HUES48 (cell line): ENCODE results near the gene CMSS1.

Experiments used
- H3K27ac ChIP-seq: one replicate; pipeline ENCODE4 v1.7.0; 2013; ENCODE audit warnings: low read depth, low read length, inconsistent platforms
- H3K27me3 ChIP-seq: 2 replicates; pipeline ENCODE4 v1.6.1; 2013; ENCODE audit warnings: mild to moderate bottlenecking, low read length; ENCODE audit not compliant: control insufficient read depth, insufficient read depth
- H3K36me3 ChIP-seq: 2 replicates; pipeline ENCODE4 v1.6.1; 2013; ENCODE audit warnings: low read length; ENCODE audit not compliant: control insufficient read depth, insufficient read depth
- H3K4me1 ChIP-seq: 2 replicates; pipeline ENCODE4 v1.6.1; 2013; ENCODE audit warnings: mild to moderate bottlenecking, low read length; ENCODE audit not compliant: control insufficient read depth, insufficient read depth
- H3K4me3 ChIP-seq: 2 replicates; pipeline ENCODE4 v1.5.1; 2013; ENCODE audit warnings: mild to moderate bottlenecking, low read depth, low read length
- H3K9ac ChIP-seq: 2 replicates; pipeline ENCODE4 v1.6.1; 2013; ENCODE audit warnings: mild to moderate bottlenecking, low read depth, low read length, moderate library complexity
- H3K9me3 ChIP-seq: 2 replicates; pipeline ENCODE4 v1.6.1; 2013; ENCODE audit warnings: low read length; ENCODE audit not compliant: control insufficient read depth, insufficient read depth

The CMSS1 gene

DNA sequence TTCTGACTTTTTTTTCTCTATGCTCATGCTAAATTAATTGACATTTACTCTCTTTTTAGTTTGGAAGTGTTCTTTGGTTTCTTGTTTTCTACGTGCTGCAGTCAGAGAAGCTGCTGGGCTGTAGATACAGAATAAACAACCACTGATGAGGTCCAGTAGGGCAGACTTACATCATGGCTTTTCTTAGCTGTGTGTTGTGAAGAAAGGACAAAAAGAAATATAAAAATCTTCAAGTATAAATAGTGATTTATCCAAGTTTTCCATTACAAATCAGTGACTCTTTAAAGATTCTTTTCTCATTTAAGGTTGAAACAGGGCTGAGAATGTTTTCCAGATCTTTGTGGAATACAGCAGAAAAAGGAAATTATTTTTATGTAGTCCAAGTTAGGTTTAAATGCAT, 122.2 kb downstream of the CMSS1 start:
- no peaks in the 10 kb centered on the region for H3K9me3 ChIP-seq
- no peaks in the 10 kb centered on the region for H3K36me3 ChIP-seq
- H3K4me1 ChIP-seq = peaks cover 13% of the 10 kb centered on the region
- no peak overlapping the region for H3K4me3 ChIP-seq
- no peak overlapping the region for H3K9ac ChIP-seq
- no peak overlapping the region for H3K27ac ChIP-seq
- no peaks in the 10 kb centered on the region for H3K27me3 ChIP-seq

DNA sequence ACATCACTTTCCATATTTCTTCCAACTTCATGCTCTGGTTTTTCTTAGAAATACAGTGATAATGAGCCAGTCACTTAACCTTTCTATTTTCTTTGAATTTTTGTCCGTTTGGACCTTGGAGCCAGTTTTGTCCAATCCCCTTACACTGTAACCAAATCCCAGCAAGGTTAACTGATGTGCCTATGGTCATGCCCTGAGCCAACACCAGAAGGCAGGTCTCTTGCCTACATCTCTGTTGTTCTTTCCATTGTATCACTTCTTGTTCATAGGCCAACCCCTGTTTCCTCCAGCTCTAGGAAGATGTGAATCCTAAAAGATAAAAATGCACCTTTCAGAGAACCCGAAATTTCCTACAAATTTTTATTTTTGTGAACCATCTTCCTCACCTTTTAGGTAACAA, 122.7 kb downstream of the CMSS1 start:
- H3K36me3 ChIP-seq = no peaks in the 10 kb centered on the region

DNA sequence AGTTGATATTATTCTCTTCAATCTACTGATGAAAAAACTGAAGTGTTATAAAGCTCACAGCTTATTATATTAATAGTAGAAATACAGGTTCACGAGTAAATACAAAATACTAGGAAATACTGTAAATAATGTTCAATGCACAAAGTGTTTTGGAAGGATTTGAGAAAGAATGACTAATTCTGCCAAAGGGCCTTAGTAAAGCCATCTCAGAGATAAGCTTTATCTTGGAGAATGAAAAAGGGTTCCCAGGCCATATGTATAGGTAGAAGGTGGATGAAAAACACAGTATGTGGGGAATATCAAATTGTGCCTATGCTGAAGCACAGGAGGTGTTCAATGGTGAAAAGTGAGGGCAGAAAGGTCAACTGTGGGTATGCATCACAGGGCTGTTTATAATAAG, 123.5 kb downstream of the CMSS1 start:
- no peak overlapping the region for H3K9ac ChIP-seq
- H3K9me3 ChIP-seq = no peaks in the 10 kb centered on the region
- H3K27ac ChIP-seq = no peak overlapping the region
- peaks cover 21% of the 10 kb centered on the region for H3K4me1 ChIP-seq
- H3K27me3 ChIP-seq = no peaks in the 10 kb centered on the region
- H3K36me3 ChIP-seq = no peaks in the 10 kb centered on the region
- no peak overlapping the region for H3K4me3 ChIP-seq

More for the DNA sequence above, 122.7 kb downstream of the CMSS1 start:
- H3K4me3 ChIP-seq = no peak overlapping the region
- no peaks in the 10 kb centered on the region for H3K27me3 ChIP-seq
- H3K9me3 ChIP-seq = no peaks in the 10 kb centered on the region
- H3K9ac ChIP-seq = no peak overlapping the region
- peaks cover 17% of the 10 kb centered on the region for H3K4me1 ChIP-seq
- no peak overlapping the region for H3K27ac ChIP-seq

- peaks cover 30% of the 10 kb centered on the region for H3K4me1 ChIP-seq
- H3K36me3 ChIP-seq = no peaks in the 10 kb centered on the region
- no peaks in the 10 kb centered on the region for H3K27me3 ChIP-seq
- no peaks in the 10 kb centered on the region for H3K9me3 ChIP-seq
- H3K9ac ChIP-seq = no peak overlapping the region
- H3K27ac ChIP-seq = no peak overlapping the region
- no peak overlapping the region for H3K4me3 ChIP-seq
Measured at GRCh38 chr3:99943931-99944761, 126.5 kb downstream of the CMSS1 start.

GRCh38 chr3:99945328-99945995, 127.8 kb downstream of the CMSS1 start:
- Histone ChIP-seq H3K36me3 (no peaks in the 10 kb centered on the region), H3K27me3 (no peaks in the 10 kb centered on the region), H3K27ac (peak overlapping the region; percentile 21), H3K9ac (no peak overlapping the region), H3K4me3 (no peak overlapping the region), H3K4me1 (peaks cover 30% of the 10 kb centered on the region), H3K9me3 (no peaks in the 10 kb centered on the region)

GRCh38 chr3:99947356-99947755, 129.7 kb downstream of the CMSS1 start:
- Histone ChIP-seq H3K4me3 (no peak overlapping the region), H3K9me3 (no peaks in the 10 kb centered on the region), H3K27ac (no peak overlapping the region), H3K4me1 (peaks cover 30% of the 10 kb centered on the region), H3K27me3 (no peaks in the 10 kb centered on the region), H3K36me3 (no peaks in the 10 kb centered on the region), H3K9ac (no peak overlapping the region)

DNA sequence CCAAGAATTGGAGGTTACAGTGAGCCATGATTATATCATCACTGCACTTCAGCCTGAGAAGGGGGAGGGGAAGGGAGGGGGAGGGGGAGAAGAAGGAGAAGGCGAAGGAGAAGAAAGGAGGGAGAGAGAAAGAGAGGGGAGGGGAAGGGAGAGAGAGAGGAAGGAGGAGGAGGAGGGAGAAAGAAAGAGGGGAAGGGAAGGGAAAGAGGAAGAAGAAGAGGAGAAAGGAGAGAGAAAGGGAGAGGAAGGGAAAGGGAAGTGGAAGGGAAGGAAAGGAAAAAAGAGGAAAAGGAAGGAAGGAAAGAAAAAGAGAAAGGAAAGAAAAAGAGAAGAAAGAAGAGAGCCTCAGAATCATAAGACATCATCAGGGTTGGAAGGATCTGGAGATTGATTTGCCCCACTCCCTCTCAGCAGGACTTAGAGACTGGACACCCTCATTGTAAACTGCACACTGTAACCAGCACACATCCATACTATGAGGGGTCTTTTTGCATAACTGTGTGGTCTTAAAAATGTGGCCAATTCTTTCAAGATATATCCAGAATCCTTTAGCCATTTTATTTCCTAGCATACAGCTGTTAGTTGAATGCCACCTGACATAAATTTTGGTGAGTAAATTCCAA, 130.9 kb downstream of the CMSS1 start:
- no peak overlapping the region for H3K27ac ChIP-seq
- no peaks in the 10 kb centered on the region for H3K36me3 ChIP-seq
- peaks cover 35% of the 10 kb centered on the region for H3K4me1 ChIP-seq
- H3K4me3 ChIP-seq = no peak overlapping the region
- no peaks in the 10 kb centered on the region for H3K9me3 ChIP-seq
- H3K27me3 ChIP-seq = no peaks in the 10 kb centered on the region
- no peak overlapping the region for H3K9ac ChIP-seq

- Histone ChIP-seq H3K4me1 (peaks cover 27% of the 10 kb centered on the region), H3K9me3 (no peaks in the 10 kb centered on the region), H3K27me3 (no peaks in the 10 kb centered on the region), H3K27ac (no peak overlapping the region), H3K36me3 (no peaks in the 10 kb centered on the region), H3K4me3 (no peak overlapping the region), H3K9ac (no peak overlapping the region)
Measured at GRCh38 chr3:99949956-99950670, 132.5 kb downstream of the CMSS1 start.

GRCh38 chr3:99950921-99951320, 133.3 kb downstream of the CMSS1 start:
- Histone ChIP-seq H3K36me3 (no peaks in the 10 kb centered on the region), H3K27me3 (no peaks in the 10 kb centered on the region), H3K9ac (no peak overlapping the region), H3K4me3 (no peak overlapping the region), H3K9me3 (no peaks in the 10 kb centered on the region), H3K4me1 (peaks cover 22% of the 10 kb centered on the region), H3K27ac (no peak overlapping the region)

- H3K4me1 ChIP-seq = peaks cover 22% of the 10 kb centered on the region
- no peaks in the 10 kb centered on the region for H3K27me3 ChIP-seq
- no peaks in the 10 kb centered on the region for H3K36me3 ChIP-seq
- H3K4me3 ChIP-seq = no peak overlapping the region
- no peak overlapping the region for H3K9ac ChIP-seq
- no peak overlapping the region for H3K27ac ChIP-seq
- no peaks in the 10 kb centered on the region for H3K9me3 ChIP-seq
Measured at GRCh38 chr3:99951701-99952100, 134.0 kb downstream of the CMSS1 start.
